ENCODE results near the gene ZNRD2. TPM values are rescaled to one million over a fixed set of nuclear protein-coding genes. Genes with fewer than 3 reads are reported as not detected.

Gene ZNRD2
- total RNA-seq, 1 experiment from 2014 or later = 66.8 TPM

DNA sequence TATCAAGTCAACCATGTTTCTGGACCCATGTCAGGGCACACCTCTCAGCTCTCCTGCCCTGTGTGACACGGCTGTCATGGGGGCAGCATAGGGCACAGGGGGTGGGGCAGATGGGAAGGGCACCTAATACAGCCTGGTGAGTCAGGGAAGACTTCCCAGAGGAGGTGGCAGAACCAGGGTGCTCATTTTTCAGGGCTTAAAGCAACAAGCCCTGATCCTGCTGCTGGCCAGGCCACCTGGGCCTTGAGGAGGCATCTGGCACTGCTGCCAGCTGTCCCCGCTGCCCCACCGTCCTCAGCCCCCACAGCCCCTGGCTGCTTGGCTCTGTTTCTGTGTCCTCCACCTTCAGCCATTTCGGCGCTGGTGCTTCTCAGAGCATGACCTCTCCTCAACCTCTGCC, 39.4 kb downstream of the ZNRD2 start:
- H3K4me3 ChIP-seq (replicated peaks in 1 of 2; ENCODE audit: low read depth in 1 of 2, low read length in 2 of 2) = no peak overlapping the region
- no peaks in the 10 kb centered on the region for H3K9me3 ChIP-seq (ENCODE audit: control insufficient read depth in 1 of 2, insufficient read depth in 1 of 2, low read depth in 1 of 2, low read length in 2 of 2)
- CTCF ChIA-PET = no interaction called here
- H3K9me2 ChIP-seq (ENCODE audit: insufficient read depth) = no peaks in the 10 kb centered on the region
- peak overlapping the region; percentile 11; the same call in 1 of the 2 replicates for H3K27ac ChIP-seq (ENCODE audit: low read depth, low read length)
- no peak overlapping the region for H3K4me2 ChIP-seq (ENCODE audit: low read length)
- DNase-seq (ENCODE audit: low read depth, low spot score) (no peak), ATAC-seq (no peak)
- peaks cover 48% of the 10 kb centered on the region for H3K79me2 ChIP-seq (ENCODE audit: insufficient read depth, low read length)
- RAD21 ChIA-PET (ENCODE audit: low non-redundant PET in 1 of 2, low total read pairs in 2 of 2, uncharacterized antibody in 2 of 2, unreplicated experiment in 2 of 2) = no interaction called here
- H3K4me1 ChIP-seq (ENCODE audit: control insufficient read depth in 1 of 2, insufficient read depth in 2 of 2, low read length in 2 of 2) = peaks cover 13 to 61% of the 10 kb centered on the region in 2 experiments
- no peak for TF ChIP-seq EZH2 (IDR thresholded peaks at IDR 0.05)
- TF ChIP-seq TCF7L2 (IDR thresholded peaks at IDR 0.05; ENCODE audit: borderline replicate concordance, extremely low read depth, insufficient read depth, insufficient read length) = no peak
- TF ChIP-seq POLR2AphosphoS5 (IDR thresholded peaks at IDR 0.05; ENCODE audit: low read depth, low read length) = no peak
- TF ChIP-seq, protein P1, sequence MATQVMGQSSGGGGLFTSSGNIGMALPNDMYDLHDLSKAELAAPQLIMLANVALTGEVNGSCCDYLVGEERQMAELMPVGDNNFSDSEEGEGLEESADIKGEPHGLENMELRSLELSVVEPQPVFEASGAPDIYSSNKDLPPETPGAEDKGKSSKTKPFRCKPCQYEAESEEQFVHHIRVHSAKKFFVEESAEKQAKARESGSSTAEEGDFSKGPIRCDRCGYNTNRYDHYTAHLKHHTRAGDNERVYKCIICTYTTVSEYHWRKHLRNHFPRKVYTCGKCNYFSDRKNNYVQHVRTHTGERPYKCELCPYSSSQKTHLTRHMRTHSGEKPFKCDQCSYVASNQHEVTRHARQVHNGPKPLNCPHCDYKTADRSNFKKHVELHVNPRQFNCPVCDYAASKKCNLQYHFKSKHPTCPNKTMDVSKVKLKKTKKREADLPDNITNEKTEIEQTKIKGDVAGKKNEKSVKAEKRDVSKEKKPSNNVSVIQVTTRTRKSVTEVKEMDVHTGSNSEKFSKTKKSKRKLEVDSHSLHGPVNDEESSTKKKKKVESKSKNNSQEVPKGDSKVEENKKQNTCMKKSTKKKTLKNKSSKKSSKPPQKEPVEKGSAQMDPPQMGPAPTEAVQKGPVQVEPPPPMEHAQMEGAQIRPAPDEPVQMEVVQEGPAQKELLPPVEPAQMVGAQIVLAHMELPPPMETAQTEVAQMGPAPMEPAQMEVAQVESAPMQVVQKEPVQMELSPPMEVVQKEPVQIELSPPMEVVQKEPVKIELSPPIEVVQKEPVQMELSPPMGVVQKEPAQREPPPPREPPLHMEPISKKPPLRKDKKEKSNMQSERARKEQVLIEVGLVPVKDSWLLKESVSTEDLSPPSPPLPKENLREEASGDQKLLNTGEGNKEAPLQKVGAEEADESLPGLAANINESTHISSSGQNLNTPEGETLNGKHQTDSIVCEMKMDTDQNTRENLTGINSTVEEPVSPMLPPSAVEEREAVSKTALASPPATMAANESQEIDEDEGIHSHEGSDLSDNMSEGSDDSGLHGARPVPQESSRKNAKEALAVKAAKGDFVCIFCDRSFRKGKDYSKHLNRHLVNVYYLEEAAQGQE (IDR thresholded peaks at IDR 0.05; ENCODE audit: low read depth) = no peak
- TF ChIP-seq JUND (IDR thresholded peaks at IDR 0.05) = no peak
- TF ChIP-seq, protein P2, sequence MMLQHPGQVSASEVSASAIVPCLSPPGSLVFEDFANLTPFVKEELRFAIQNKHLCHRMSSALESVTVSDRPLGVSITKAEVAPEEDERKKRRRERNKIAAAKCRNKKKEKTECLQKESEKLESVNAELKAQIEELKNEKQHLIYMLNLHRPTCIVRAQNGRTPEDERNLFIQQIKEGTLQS (IDR thresholded peaks at IDR 0.05) = no peak
- TF ChIP-seq SIN3A (IDR thresholded peaks at IDR 0.05; ENCODE audit: low read depth) = no peak
- TF ChIP-seq ZNF274 (IDR thresholded peaks at IDR 0.05; ENCODE audit: low read depth, low read length) = no peak
- H3K9ac ChIP-seq (ENCODE audit: low read length) = no peak overlapping the region
- no peaks in the 10 kb centered on the region for H3K27me3 ChIP-seq (ENCODE audit: insufficient read depth, low read length)
- intact Hi-C loops (cut with micrococcal nuclease) = no loop called here
- no peaks in the 10 kb centered on the region for H4K20me1 ChIP-seq (ENCODE audit: insufficient read depth)
- H2AFZ ChIP-seq (ENCODE audit: low read depth, low read length, poor library complexity, severe bottlenecking) = no peak overlapping the region
- POLR2A ChIA-PET = interaction anchor here (1.1 to 1.4 kb wide), 2 partner anchors 50 to 63 kb away, joined by 3 to 6 read pairs; no protein-coding TSS in a partner anchor
- H3K36me3 ChIP-seq (ENCODE audit: control insufficient read depth in 1 of 2, insufficient read depth in 2 of 2, low read length in 2 of 2) = peaks cover 11 to 22% of the 10 kb centered on the region in 2 experiments; a peak in 3 of 4 replicates
- no TSS peak for BruUV-seq (replicated peaks)
